HG02610 (cell line): ENCODE results near the gene C9orf152.

ENCODE experiments used
- ATAC-seq: cut with Tn5 transposase; IDR thresholded peaks from one replicate; pipeline ENCODE4 v1.9.1; 2021; ENCODE audit warnings: mild to moderate bottlenecking, moderate library complexity; ENCODE audit not compliant: unreplicated experiment

C9orf152 gene

DNA sequence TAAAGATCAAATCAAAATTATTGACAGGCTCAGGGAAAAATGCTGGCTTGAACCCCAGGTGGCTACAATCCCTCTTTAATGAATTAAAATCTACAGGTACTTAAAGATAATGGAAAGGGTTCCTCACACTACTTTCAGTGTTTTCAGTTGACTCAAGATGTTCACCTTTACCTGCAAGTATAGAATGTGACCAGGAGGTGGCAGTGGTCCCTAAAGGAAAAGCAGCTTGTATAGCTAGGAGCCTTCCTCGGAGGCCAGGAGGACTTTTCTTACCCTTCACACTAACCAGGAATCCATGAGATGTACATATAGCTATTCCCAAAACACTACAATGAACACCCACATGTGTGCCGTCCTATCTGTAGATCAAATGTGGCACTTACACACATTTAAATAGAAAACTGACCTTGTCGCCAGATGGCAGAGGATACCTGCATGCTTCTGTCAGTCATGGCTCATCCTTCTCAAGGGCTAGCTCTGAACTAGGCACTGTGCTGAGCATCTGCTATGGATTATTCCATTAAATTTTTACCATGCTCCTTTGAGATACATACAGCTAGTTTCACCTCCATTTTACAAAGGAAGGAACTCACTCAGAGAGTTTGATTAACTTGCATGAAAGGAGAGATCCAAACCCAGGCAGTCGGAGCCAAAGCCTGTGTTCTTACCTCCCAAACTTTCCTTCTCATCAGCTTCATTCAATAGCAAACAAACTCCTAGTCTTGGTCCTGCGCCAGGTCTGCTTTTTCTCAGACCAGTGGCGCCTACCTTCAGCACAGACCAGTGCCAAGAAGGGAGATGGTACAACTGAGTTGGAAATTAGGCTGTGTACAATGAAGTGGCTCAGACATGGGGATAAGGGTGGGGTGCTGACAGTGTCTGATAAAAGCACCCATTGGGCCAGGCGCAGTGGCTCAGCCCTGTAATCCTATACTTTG lies 24.5 kb downstream of the C9orf152 start:
- peak; percentile 73 for ATAC-seq

DNA sequence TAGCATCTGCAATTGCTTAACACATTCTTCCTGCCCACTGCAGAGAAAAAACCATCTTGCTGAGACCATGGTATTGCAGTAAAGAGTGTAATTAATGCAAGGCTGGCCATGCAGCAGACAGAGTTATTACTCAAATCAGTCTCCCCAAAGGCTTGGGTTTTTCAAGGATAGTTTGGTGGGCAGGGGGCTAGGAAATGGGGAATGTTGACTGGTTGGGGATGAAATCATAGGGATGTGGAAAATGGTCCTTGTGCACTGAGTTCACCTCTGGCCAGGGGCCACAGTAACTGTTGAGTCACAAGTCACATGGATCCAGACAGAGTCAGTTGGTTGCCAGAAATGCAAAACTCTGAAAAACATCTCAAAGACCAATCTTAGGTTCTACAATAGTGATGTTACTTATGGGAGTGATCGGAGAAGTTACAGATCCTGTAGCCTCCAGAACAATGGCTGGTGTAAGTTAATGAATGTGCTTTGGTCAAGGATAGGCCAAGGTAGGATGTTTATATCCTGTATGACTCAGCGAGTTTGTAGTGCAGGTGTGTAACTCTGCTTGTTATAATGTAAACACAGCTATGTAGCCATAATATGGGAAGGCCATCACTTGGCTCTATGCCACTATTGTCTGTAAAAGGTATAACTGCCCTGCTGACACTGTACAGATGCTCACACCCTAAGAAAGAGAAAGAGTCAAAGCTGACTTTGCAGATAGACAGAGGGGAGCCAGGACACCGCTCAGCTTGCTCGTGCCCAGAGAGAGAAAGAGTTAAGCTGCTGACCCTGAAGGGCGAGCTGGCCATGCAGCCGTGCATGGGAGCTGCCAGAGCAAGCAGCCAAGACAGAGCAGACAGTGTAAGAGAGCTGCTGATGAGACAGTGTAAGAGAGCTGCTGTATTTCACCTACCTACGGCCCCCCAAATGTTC lies 27.2 kb downstream of the C9orf152 start:
- no peak for ATAC-seq

DNA sequence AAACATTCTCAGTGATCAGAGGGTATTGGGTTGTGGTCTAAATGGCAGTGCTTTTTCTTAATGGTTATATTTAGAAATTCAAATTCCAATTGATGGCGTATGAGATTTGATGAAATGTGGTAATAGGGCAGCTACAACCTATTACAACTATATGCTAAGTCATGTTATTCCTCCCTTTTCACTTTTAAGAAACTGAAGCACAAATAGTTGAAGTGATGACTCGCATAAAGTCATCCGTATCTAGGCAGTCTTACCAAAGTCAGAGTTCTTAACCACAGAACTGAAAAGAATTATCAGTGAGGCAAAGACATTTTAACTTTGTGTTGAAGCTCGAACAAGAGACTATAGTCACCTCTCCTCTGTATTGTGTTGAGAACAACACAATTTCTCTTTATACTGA lies 28.2 kb downstream of the C9orf152 start:
- no peak for ATAC-seq

DNA sequence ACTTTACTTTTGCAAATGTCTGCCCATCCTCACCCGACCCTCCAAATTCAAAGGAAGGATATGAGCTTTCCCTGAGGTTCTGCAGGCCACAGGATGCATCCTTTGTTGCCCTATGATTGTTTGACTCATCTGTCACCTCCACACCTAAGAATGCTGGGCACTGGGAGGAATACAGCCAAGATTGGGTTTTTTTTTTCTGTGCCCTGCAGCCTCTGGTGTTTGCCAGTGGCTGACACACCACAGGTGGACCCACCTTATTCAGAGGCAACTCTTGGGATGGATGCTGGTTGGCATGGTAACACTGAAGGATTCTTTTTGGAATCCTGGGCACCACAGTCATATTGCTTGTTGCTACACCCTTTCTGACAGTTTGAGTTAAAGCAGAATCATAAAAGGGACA lies 29.7 kb downstream of the C9orf152 start:
- no peak for ATAC-seq

DNA sequence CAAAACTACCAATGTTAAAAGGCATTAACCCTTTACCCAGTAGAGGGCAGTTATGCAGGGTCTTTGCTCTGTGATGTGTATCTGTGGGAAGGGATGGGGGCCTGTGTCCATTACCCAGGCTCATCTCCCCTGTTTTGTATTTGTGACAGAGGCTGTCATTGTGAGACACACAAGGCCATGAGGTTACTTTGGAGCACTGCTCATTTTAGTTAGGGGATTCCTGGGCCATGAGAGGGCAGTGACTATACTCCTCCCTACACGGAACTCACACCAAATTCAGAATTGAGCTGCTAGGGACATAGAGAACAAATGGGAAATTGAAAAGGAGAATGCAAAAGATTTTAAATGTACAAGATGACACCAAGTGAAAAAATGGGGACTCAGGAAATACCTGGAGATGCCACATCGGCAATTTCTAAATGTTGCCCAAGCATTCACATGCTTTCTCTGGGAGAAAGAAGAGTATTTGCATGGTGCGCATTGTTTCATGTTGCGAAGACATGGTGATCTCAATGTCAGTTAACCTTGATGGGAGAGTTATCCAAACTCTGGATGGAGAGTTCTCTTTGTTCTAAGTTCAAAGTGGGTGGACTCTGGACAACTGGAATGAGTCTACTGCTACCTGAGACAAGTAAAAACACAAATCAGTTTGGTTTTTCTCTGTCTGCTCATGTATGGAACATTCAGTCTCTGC lies 32.5 kb downstream of the C9orf152 start:
- no peak for ATAC-seq

DNA sequence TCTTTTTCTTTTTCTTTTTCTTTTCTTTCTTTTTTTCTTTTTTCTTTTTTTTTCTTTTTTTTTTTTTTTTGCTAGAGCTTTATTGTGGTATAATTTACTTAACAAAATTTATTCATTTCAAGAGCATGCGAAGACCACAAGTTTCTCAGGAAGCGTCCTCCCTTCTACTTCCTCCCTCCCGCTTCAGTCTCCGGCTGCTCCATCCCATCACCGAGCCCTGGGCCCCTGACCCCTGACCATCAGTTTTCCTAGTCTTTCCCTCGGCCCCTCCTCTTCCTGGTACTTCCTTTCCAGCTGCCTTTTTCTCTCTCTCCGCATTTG lies 34.7 kb downstream of the C9orf152 start:
- no peak for ATAC-seq

DNA sequence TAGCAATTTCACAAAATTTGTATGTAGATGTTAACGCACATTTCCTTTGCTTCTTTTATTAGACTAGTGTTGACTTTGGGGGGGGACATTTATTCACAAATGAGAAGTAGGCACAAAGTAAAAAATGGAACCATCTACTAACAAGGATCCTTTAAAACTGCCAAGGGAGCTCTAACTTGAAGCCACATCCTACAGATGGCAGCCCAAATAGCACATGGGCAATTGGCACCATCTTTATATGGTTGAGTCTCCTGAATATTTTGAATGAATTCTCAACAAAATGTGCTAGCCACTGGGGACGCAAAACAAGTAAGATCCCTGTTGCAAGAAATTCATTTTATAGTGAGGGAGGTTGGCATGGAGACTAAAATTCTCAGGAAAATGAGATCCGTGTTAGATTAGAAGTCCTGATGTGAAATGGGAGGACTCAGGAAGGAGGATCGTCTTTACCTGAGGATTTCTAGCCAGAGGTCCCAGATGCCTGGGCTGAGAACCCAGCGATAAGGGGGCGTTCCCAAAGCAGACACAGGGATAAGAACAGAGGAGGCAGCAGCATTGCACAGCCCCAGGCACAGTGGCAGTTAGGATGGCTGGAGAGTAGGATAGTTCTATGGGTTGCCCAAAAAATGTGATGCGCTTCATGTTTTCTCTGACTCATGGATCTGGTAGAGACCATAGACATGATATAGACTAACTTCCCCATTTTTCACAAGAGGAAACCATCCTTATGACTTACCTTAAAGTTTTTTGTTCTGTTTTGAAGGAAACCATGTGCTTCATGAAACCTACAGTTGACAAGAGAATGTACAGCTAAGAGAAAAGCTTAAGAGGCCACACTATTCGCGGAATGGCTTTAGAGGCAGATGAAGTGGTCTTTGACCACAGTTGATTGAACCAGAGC lies 37.4 kb downstream of the C9orf152 start:
- ATAC-seq, result no peak

DNA sequence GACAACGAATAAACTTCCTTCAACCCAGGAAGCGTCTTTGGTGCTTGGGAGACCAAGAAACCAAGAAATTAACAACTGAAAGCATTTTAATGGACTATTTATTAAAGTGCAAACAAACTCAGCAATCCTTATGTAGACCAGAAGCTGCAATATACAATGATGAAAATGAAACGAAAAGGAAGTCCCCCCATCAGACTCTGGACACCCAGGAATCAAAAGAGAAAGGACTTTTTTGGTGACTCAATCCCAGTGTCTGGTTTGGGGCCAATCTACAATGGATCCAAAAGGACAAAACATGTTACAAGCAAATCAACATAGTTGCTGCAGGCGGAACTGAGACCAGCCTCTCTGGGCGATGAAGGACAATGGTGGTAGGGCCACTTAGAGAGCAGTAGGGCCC lies 39.5 kb downstream of the C9orf152 start:
- ATAC-seq, result no peak

DNA sequence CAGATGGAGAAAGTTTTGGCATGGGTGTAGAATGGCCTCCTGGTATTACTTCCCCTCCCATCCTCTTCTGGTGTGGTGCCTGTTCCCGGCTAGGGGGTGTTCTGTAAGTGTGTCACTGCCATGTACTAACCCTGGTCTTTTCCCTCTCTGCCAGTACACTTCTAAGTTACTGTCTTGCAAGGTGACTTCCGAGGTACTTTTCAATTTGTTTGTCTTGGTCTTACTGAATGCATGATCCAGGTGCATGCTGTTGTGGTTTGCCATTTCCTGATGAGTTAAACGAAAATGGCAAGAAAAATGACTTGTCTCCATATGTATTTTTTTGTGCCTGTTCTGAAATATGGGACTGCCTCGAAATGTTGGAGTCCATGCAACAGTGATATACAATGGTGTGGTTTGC lies 46.0 kb downstream of the C9orf152 start:
- peak; percentile 53 for ATAC-seq

DNA sequence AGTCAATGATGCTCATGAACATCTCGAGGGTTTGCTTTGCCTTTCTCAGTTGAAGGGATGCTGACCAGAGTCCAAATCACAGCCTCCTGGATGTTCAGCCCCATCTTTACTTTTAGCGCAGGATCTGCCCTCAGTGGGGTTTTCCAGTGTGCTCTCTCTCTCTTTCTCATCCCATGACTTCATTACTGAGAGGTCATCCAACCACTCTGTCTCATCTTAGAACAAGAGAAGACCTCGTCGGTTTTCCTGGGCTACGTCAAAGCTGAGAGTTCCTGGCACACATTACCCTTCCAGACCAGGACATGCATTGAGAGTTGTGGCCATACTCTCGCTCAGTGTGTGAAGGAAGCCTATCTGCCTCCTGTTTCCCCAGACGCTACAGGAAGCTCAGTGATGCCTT lies 47.3 kb downstream of the C9orf152 start:
- no peak for ATAC-seq

DNA sequence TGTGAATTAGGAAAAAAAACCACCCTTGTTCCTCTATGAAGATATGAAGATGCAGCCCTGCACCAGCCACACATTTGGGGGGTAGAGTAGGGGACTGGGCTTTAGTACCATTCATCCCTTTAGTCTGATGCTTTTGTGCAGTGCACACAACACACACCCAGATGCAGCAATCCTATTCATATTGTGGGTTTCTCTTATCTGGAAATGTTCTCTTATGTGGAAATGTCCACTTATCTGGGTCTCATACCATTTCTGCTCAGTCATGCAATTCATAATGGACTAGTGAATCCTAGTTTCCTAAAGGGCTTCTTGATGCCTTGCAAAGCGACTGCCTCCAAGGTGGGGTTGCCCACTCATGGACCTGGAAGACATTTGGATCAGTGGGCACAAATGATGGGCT lies 47.8 kb downstream of the C9orf152 start:
- no peak for ATAC-seq

DNA sequence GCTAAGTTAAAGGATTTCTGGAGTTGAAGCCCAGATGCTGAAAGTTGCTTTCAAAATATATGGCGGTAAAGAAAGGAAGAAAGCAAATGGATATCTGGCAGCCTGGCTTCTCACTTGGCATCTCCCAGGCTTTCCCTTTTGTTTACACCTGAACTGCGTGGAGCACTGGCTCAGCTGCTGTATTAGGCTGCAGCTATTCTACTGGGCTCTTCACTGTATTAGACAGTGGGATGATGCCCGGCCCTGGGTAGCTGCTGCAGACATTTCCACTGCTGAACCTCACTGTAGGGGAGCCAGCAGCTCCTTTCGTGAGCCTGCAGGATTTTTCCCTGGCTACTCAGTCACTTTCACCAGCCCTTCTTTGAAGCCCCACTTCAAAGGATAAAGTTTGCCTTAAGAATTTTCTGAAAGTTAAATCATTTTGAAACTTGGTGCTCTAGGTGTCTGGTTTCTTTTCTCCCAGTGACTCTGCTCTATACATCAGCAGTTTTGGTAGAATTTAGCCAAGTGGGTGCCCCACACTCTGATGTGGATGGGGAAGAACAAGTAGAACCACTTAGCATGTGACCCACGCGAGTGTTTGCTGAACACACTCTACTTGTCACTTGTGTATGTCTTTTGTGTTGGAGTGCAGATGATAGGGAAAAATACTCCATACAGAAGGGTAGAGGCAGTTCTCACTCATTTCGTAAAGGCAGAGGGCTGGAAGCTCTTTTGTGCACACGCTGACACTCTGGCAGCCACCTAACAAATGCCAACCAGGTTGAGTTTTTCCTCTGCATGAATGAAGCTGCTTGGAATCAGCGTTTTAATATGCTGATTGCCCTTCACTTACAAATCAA lies 49.9 kb downstream of the C9orf152 start:
- peak; percentile 47 for ATAC-seq

DNA sequence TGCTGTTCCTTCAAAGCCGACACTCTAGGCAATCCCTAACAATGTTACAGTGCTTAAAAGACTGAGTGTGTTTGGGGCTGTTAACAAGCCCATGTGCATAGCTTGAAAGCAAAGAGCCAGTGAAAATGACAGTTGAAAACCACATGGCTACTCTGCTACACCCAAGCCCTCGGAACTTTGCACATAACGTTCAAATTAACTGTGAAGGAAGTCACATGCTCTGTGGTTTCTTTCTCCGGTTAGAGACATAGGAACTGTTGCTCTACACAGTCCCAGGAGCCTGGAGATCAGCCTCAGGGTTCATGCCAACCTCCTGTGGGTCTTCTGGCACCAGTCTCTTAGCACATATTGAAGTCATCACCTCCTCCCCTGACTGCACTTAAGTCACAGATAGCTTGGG lies 51.1 kb downstream of the C9orf152 start:
- ATAC-seq, result peak; percentile 58

DNA sequence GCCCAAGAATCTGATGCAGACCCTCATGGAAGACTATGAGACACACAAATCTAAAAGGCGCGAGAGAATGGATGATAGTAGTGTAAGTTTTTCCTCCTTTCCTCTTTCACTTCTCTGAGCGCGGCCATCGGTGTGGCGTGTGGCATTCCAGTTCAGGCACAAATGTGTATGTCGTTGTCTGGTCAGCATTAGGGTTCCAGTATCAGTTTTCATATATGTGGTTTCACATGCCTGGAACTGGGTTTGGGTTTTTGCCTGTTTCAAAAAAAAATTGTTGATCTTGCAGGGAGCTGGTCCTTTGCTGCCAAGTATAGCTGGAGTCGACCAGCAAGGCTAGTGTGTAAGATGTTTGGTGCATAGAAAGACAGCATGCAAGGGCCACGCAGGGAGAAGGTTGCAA lies 51.5 kb downstream of the C9orf152 start:
- ATAC-seq, result no peak

DNA sequence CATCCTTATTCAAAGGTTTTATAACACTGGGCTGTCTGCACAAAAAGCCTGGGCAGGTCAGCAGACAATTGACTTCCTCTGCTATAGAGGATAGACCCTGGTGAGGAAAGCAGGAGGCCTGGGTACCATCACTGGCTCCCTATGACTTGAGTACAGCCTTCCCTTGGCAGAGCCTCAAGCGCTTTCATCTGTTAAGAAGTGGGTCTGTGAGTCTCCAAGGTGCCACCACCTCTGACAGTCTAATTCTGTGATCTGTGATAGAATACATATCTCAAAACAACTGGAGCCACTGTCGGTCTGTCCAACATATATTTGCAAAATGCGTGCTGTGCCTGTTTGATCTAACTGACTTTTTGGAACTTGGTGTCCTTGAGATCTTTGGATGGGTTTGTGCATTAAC lies 52.2 kb downstream of the C9orf152 start:
- ATAC-seq, result no peak

DNA sequence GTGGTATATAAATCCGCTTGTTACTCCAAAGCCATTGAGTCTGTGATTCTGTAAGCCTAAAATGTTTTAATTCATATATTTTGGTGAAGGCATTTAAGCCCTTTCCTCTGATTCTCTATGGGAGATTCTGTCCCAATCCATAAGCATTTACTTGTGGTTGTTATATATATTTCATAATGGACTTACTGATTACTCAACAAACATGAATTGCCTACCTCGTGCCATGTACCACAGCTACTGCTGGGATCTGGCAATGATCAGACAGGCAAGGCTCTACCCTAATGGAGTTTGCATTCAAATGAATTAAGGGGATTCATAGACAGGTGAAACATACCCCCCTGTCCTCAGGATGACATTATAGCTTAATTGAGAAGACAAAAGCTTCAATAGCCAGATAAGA lies 54.5 kb downstream of the C9orf152 start:
- ATAC-seq, result no peak

DNA sequence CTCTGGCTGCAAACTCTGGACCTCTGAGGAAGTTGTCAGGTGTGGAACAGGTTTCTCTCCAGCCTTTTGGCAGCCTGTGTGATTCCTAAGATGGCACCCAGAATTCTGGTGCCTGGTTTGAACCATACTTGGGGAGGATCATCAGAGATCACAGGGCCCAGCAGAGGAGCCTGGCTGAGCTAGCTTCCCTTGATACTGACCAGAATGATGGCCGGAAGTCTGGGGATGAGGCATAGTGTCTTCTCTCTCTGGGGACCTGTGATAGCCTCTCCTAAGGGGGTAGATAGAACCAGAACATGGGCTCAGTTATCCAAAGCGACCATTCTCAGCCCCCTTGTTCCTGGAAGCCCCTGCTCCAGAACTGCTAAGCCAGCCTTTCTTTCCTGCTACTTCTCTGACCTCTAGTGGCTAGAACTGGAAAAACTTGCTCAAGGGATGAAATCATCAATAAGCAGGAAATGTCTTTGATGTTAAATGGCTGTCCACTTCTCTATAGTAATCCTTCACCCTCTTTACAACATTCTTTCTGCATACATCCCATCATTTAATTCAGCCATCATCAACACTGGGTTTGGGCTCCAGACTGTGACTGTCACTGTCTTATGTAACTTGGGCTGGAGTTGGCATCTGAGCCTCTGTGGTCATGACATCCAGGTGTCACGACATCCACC lies 55.1 kb downstream of the C9orf152 start:
- no peak for ATAC-seq
